GM21360 (cell line): ENCODE results near the gene CNTNAP2.

Experiments
- ATAC-seq: cut with Tn5 transposase; IDR thresholded peaks from one replicate; pipeline ENCODE4 v1.9.1; 2021; ENCODE audit warnings: mild to moderate bottlenecking, moderate library complexity; ENCODE audit not compliant: unreplicated experiment

Gene CNTNAP2

DNA sequence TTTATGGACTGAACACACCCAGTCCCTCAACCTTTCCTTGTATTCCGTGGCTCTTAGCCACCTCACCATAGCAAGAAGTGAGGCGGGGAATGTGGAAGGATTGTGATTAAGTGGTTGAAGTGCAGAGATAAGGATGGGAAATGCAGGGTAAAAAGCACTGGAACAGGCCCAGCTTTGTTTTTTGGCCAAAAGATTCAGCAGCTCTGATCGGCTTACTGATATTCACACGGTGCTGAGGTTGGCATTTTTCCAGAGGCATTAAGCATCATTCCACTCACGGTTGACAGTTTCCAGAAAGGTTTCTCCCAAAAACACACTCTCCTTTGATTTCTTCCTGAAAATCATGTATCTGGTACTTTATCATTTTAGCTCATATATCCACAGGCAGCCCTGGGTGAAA lies 544.2 kb downstream of the CNTNAP2 start:
- no peak for ATAC-seq

DNA sequence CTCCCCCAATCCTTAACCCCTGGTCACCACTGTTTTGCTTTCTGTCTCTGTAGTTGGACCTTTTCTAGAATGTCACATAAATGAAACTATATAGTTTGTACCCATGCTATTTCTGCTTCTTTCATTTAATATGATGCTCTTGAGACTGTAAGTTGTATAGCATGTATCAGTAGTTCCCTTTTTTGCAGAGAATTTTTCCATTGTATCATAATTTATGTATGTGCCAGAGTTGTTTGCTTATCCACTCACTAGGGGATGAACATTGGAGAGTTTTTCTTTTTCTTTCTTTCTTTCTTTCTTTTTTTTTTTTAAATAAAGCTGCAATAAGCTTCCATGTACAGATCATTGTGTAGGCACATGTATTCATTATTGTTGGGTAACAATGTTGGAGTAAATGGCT lies 544.8 kb downstream of the CNTNAP2 start:
- ATAC-seq, result no peak

DNA sequence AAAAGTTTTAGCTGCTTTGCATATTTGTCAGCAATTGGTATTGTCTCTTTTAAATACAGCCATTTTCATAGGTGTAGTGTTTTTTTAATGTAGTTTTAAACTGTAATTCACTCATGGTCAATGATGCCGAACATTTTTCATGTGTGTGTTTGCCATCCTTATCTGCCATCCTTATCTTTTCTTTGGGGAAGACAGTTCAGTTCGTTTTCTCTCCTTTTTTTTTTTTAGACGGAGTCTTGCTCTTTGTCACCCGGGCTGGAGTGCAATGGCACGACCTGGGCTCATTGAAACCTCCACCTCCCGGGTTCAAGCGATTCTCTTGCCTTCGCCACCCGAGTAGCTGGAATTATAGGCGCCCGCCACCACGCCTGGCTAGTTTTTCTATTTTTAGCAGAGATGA lies 545.3 kb downstream of the CNTNAP2 start:
- ATAC-seq, result no peak

DNA sequence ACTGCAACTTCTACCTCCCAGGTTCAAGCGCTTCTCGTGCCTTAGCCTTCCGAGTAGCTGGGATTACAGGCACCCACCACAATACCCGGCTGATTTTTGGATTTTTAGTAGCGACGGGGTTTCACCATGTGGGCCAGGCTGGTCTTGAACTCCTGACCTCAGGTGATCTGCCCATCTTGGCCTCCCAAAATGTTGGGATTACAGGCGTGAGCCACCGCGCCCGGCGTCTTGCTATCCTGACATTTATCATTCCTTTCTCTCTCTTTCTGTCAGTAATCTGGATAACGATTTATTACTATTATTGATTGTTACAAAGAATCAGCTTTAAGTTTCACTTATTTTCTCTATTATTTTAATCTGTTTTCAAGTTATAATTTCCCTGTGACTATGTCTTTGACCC lies 548.4 kb downstream of the CNTNAP2 start:
- ATAC-seq, result no peak

DNA sequence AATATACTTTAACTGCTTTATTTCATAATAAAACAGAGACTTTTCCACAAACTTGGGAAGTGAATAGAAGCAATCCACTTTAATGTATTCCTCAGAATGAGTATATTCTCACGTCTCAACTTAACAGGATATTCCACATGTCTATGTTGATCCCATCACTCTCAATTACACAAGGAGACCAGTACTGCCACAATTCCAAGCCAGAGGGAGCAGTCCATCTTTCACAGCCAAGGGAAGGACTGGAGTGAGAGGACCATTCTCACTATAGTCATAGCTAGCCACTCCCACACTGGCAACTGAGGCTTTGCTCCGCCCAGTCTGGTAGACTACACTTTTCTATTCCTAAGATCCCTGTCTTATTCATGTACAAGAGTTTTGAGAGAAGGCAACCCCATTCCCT lies 553.9 kb downstream of the CNTNAP2 start:
- no peak for ATAC-seq

DNA sequence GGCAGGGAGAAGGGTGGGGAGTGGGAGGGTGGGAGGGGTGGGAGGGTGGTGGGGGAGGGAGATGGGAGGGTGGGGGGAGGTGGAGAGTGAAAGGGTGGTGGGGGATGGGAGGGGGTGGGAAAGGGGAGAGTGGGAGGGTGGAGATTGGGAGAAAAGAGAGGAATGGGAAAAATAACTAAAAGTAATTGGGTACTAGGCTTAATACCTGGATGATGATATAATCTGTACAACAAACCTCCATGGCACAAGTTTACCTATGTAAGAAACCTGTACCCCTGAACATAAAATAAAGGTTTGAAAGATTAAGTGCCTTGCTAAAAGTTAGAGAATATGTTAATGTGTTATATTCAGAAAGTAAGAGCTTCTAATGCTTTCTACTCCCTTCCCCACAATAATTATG lies 564.9 kb downstream of the CNTNAP2 start:
- ATAC-seq, result no peak

GRCh38 chr7:146683439-146683838 lies 566.8 kb downstream of the CNTNAP2 start:
- no peak for ATAC-seq

GRCh38 chr7:146690987-146691386 lies 574.4 kb downstream of the CNTNAP2 start:
- ATAC-seq, result no peak

GRCh38 chr7:146698995-146699610 lies 582.5 kb downstream of the CNTNAP2 start:
- no peak for ATAC-seq

GRCh38 chr7:146700015-146700560 lies 583.5 kb downstream of the CNTNAP2 start:
- ATAC-seq, result no peak

DNA sequence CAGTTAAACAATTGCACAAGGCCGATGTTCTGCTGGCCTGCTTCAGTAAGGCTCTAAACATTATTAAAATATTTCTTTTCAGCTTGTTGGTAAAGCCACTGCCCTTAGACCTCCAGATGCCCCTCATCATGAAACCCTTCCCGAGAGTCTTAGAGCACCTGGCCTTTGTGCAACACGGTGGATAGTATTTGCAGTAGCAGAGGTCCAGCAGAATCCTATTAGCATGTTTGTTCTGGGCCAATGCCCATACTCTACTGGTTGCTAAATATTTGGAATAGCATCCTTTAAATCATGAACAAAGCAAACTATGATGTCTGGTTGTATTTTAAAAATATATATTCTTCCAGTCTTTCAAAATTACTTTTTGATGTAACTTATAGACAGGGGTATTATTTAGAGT lies 584.6 kb downstream of the CNTNAP2 start:
- ATAC-seq, result no peak

GRCh38 chr7:146702898-146703297 lies 586.3 kb downstream of the CNTNAP2 start:
- ATAC-seq, result no peak

DNA sequence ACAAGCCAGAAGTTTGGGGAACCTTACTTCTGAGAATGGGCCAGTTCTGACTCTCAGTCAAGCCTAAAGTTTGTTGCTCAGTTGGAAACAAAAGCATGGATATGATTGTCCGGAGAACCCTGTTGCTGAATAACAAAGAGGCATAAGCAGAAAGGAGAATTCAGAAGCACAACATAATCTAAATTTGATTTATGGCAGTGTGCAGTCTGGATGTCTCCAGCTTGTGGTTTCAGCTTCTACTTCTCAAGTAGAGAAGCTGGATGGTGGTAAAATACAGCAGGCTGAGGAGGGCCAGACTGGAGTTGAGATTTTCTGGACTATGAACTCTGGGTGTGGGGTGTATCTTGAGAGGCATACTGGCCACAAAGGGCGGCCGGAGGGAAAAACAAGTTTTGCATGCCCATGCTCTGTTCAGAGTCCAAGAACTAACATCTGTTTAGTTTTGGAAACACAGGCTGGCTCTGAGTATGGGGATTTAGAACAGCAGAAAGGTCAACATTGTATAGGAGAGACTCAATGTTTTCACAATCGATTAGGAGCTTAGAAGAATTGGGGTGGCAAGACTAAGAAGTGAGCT lies 592.9 kb downstream of the CNTNAP2 start:
- ATAC-seq, result no peak

GRCh38 chr7:146713205-146713604 lies 596.6 kb downstream of the CNTNAP2 start:
- ATAC-seq, result no peak

GRCh38 chr7:146713934-146714333 lies 597.3 kb downstream of the CNTNAP2 start:
- ATAC-seq, result no peak

GRCh38 chr7:146720195-146720594 lies 603.6 kb downstream of the CNTNAP2 start:
- no peak for ATAC-seq

DNA sequence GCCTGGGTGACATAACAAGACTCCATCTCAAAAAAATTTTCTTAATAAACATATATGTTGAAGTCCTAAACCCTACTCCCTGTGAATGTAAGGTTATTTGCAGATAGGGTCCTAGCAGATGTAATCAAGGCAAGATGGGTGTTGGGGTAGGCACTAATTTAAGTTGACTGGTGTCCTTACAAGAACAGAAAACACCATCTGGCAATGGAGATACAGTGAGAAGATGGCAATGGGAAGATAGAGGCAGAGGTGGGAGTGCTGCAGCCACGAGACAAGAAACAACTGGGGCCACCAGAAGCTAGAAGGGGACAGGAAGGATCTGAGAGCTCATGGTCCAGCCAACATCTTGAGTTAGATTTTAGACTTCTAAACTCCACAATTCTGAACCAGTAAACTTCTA lies 606.4 kb downstream of the CNTNAP2 start:
- no peak for ATAC-seq

- ATAC-seq, result no peak
These were observed 608.9 kb downstream of the CNTNAP2 start for GRCh38 chr7:146725520-146725919.

GRCh38 chr7:146728141-146728540 lies 611.5 kb downstream of the CNTNAP2 start:
- no peak for ATAC-seq

DNA sequence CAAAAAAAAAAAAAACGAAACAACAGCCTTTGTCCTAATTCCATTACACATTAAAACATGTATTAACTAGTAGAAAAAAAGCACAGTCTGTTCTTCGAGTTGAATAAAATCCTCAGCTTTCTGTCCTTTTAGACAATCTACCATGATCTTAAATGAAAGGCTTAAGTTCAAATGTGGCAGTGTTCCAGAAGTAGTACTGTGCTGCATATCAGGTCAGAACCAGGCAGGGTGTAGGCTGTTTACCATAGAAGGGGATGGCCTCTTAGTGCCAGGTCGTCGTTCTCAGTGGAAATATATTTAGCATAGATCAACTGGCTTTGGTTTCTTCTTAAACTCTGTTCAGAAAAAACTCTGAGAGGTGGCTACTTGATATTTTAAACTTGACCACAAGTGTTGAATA lies 612.0 kb downstream of the CNTNAP2 start:
- ATAC-seq, result no peak

GRCh38 chr7:146731185-146731584 lies 614.6 kb downstream of the CNTNAP2 start:
- ATAC-seq, result no peak

- no peak for ATAC-seq
These were observed 619.4 kb downstream of the CNTNAP2 start for GRCh38 chr7:146735992-146736391.
